GM10266 (cell line): ENCODE data around the gene MRPL55.

Source experiments
- DNase-seq: peaks from one replicate; pipeline ENCODE4 v3.0.0; 2012; ENCODE audit errors: extremely low spot score
- CTCF ChIP-seq: IDR thresholded peaks from 2 replicates; pipeline ENCODE4 v1.5.1; 2012; ENCODE audit warnings: mild to moderate bottlenecking, low read depth; ENCODE audit not compliant: control insufficient read depth, insufficient read depth; ENCODE audit errors: missing control alignments

The MRPL55 gene

GRCh38 chr1:228097333-228098081 lies 11.6 kb downstream of the MRPL55 start:
- no peak for DNase-seq
- TF ChIP-seq CTCF = no peak

GRCh38 chr1:228096416-228097332 lies 12.4 kb downstream of the MRPL55 start:
- DNase-seq = no peak
- no peak for TF ChIP-seq CTCF

- TF ChIP-seq CTCF = no peak
- no peak for DNase-seq
Measured at GRCh38 chr1:228095938-228096337, 13.2 kb downstream of the MRPL55 start.

- TF ChIP-seq CTCF = no peak
- DNase-seq = no peak
Measured at GRCh38 chr1:228095161-228095560, 13.9 kb downstream of the MRPL55 start.

GRCh38 chr1:228094432-228095016 lies 14.6 kb downstream of the MRPL55 start:
- DNase-seq = no peak
- TF ChIP-seq CTCF = no peak

GRCh38 chr1:228093050-228093906 lies 15.8 kb downstream of the MRPL55 start:
- no peak for TF ChIP-seq CTCF
- no peak for DNase-seq
